ENCODE measurements around the gene FGGY. TPM values are rescaled to one million over a fixed set of nuclear protein-coding genes. Genes with fewer than 3 reads are reported as not detected.

FGGY gene
- total RNA-seq, 2 donors from 2014 or later = 6.7 to 8.5 TPM

- ATAC-seq = no peak
Observed at GRCh38 chr1:59394706-59395425, 98.0 kb downstream of the FGGY start.

GRCh38 chr1:59396387-59396786 is 99.5 kb downstream of the FGGY start:
- H3K36me3 Mint-ChIP-seq (ENCODE audit: low read depth) = no peaks in the 10 kb centered on the region
- ATAC-seq (no peak), DNase-seq (no peak)
- no peak overlapping the region for H3K27ac Mint-ChIP-seq
- no peaks in the 10 kb centered on the region for H3K4me1 Mint-ChIP-seq
- H3K4me3 Mint-ChIP-seq = no peak overlapping the region
- no peaks in the 10 kb centered on the region for H3K27me3 Mint-ChIP-seq
- no peaks in the 10 kb centered on the region for H3K9me3 ChIP-seq (ENCODE audit: control insufficient read depth, low read length, poor library complexity, severe bottlenecking)

More at GRCh38 chr1:59394706-59395425, 98.0 kb downstream of the FGGY start:
- Mint-ChIP-seq H3K27me3 (no peaks in the 10 kb centered on the region), H3K4me1 (no peaks in the 10 kb centered on the region), H3K4me3 (no peak overlapping the region), H3K27ac (no peak overlapping the region), H3K36me3 (ENCODE audit: low read depth) (no peaks in the 10 kb centered on the region)
- no peaks in the 10 kb centered on the region for H3K9me3 ChIP-seq (ENCODE audit: control insufficient read depth, low read length, poor library complexity, severe bottlenecking)
- DNase-seq = no peak

GRCh38 chr1:59397139-59397858 is 100.4 kb downstream of the FGGY start:
- no peak for ATAC-seq
- no peaks in the 10 kb centered on the region for H3K27me3 Mint-ChIP-seq
- H3K4me3 Mint-ChIP-seq = no peak overlapping the region
- H3K9me3 ChIP-seq (ENCODE audit: control insufficient read depth, low read length, poor library complexity, severe bottlenecking) = no peaks in the 10 kb centered on the region
- no peak for DNase-seq
- no peak overlapping the region for H3K27ac Mint-ChIP-seq
- H3K4me1 Mint-ChIP-seq = no peaks in the 10 kb centered on the region
- no peaks in the 10 kb centered on the region for H3K36me3 Mint-ChIP-seq (ENCODE audit: low read depth)

- no peaks in the 10 kb centered on the region for H3K9me3 ChIP-seq (ENCODE audit: control insufficient read depth, low read length, poor library complexity, severe bottlenecking)
- no peaks in the 10 kb centered on the region for H3K4me1 Mint-ChIP-seq
- H3K27ac Mint-ChIP-seq = no peak overlapping the region
- DNase-seq (no peak), ATAC-seq (no peak)
- no peak overlapping the region for H3K4me3 Mint-ChIP-seq
- H3K27me3 Mint-ChIP-seq = no peaks in the 10 kb centered on the region
- H3K36me3 Mint-ChIP-seq (ENCODE audit: low read depth) = no peaks in the 10 kb centered on the region
Observed at GRCh38 chr1:59399642-59400041, 102.7 kb downstream of the FGGY start.

- Mint-ChIP-seq H3K36me3 (ENCODE audit: low read depth) (no peaks in the 10 kb centered on the region), H3K4me1 (no peaks in the 10 kb centered on the region), H3K27ac (no peak overlapping the region), H3K27me3 (no peaks in the 10 kb centered on the region), H3K4me3 (no peak overlapping the region)
- ATAC-seq = no peak
- no peak for DNase-seq
- H3K9me3 ChIP-seq (ENCODE audit: control insufficient read depth, low read length, poor library complexity, severe bottlenecking) = no peaks in the 10 kb centered on the region
Observed at GRCh38 chr1:59401581-59401980, 104.7 kb downstream of the FGGY start.

- H3K27me3 Mint-ChIP-seq = no peaks in the 10 kb centered on the region
- H3K4me3 Mint-ChIP-seq = no peak overlapping the region
- DNase-seq (no peak), ATAC-seq (no peak)
- no peaks in the 10 kb centered on the region for H3K36me3 Mint-ChIP-seq (ENCODE audit: low read depth)
- H3K9me3 ChIP-seq (ENCODE audit: control insufficient read depth, low read length, poor library complexity, severe bottlenecking) = no peaks in the 10 kb centered on the region
- no peak overlapping the region for H3K27ac Mint-ChIP-seq
- no peaks in the 10 kb centered on the region for H3K4me1 Mint-ChIP-seq
Observed at GRCh38 chr1:59404796-59405195, 107.9 kb downstream of the FGGY start.

GRCh38 chr1:59406437-59407164 is 109.7 kb downstream of the FGGY start:
- ATAC-seq (no peak), DNase-seq (no peak)
- H3K27me3 Mint-ChIP-seq = no peaks in the 10 kb centered on the region
- no peak overlapping the region for H3K27ac Mint-ChIP-seq
- no peak overlapping the region for H3K4me3 Mint-ChIP-seq
- H3K36me3 Mint-ChIP-seq (ENCODE audit: low read depth) = no peaks in the 10 kb centered on the region
- no peaks in the 10 kb centered on the region for H3K4me1 Mint-ChIP-seq
- H3K9me3 ChIP-seq (ENCODE audit: control insufficient read depth, low read length, poor library complexity, severe bottlenecking) = no peaks in the 10 kb centered on the region

- Mint-ChIP-seq H3K4me3 (no peak overlapping the region), H3K27ac (no peak overlapping the region), H3K27me3 (no peaks in the 10 kb centered on the region), H3K4me1 (no peaks in the 10 kb centered on the region), H3K36me3 (ENCODE audit: low read depth) (no peaks in the 10 kb centered on the region)
- H3K9me3 ChIP-seq (ENCODE audit: control insufficient read depth, low read length, poor library complexity, severe bottlenecking) = no peaks in the 10 kb centered on the region
- ATAC-seq (no peak), DNase-seq (no peak)
Observed at GRCh38 chr1:59408608-59409240, 111.8 kb downstream of the FGGY start.

GRCh38 chr1:59409549-59409948 is 112.7 kb downstream of the FGGY start:
- ATAC-seq = no peak
- H3K4me1 Mint-ChIP-seq = no peaks in the 10 kb centered on the region

GRCh38 chr1:59409986-59410385 is 113.1 kb downstream of the FGGY start:
- Mint-ChIP-seq H3K27ac (no peak overlapping the region), H3K27me3 (no peaks in the 10 kb centered on the region), H3K4me1 (no peaks in the 10 kb centered on the region), H3K4me3 (no peak overlapping the region), H3K36me3 (ENCODE audit: low read depth) (no peaks in the 10 kb centered on the region)
- no peak for DNase-seq
- no peak for ATAC-seq
- no peaks in the 10 kb centered on the region for H3K9me3 ChIP-seq (ENCODE audit: control insufficient read depth, low read length, poor library complexity, severe bottlenecking)

More at GRCh38 chr1:59409549-59409948, 112.7 kb downstream of the FGGY start:
- Mint-ChIP-seq H3K27ac (no peak overlapping the region), H3K27me3 (no peaks in the 10 kb centered on the region), H3K36me3 (ENCODE audit: low read depth) (no peaks in the 10 kb centered on the region), H3K4me3 (no peak overlapping the region)
- DNase-seq = no peak
- H3K9me3 ChIP-seq (ENCODE audit: control insufficient read depth, low read length, poor library complexity, severe bottlenecking) = no peaks in the 10 kb centered on the region

GRCh38 chr1:59410457-59410856 is 113.6 kb downstream of the FGGY start:
- H3K9me3 ChIP-seq (ENCODE audit: control insufficient read depth, low read length, poor library complexity, severe bottlenecking) = no peaks in the 10 kb centered on the region
- H3K27ac Mint-ChIP-seq = no peak overlapping the region
- H3K27me3 Mint-ChIP-seq = no peaks in the 10 kb centered on the region
- no peak overlapping the region for H3K4me3 Mint-ChIP-seq
- no peaks in the 10 kb centered on the region for H3K36me3 Mint-ChIP-seq (ENCODE audit: low read depth)
- ATAC-seq = no peak
- H3K4me1 Mint-ChIP-seq = no peaks in the 10 kb centered on the region
- DNase-seq = no peak

GRCh38 chr1:59411147-59411546 is 114.3 kb downstream of the FGGY start:
- Mint-ChIP-seq H3K27ac (no peak overlapping the region), H3K4me3 (no peak overlapping the region), H3K4me1 (no peaks in the 10 kb centered on the region), H3K27me3 (no peaks in the 10 kb centered on the region), H3K36me3 (ENCODE audit: low read depth) (no peaks in the 10 kb centered on the region)
- no peak for ATAC-seq
- no peak for DNase-seq
- H3K9me3 ChIP-seq (ENCODE audit: control insufficient read depth, low read length, poor library complexity, severe bottlenecking) = no peaks in the 10 kb centered on the region

GRCh38 chr1:59412718-59413326 is 115.9 kb downstream of the FGGY start:
- no peak for DNase-seq
- no peaks in the 10 kb centered on the region for H3K4me1 Mint-ChIP-seq
- ATAC-seq = no peak
- H3K4me3 Mint-ChIP-seq = no peak overlapping the region
- no peak overlapping the region for H3K27ac Mint-ChIP-seq
- H3K9me3 ChIP-seq (ENCODE audit: control insufficient read depth, low read length, poor library complexity, severe bottlenecking) = no peaks in the 10 kb centered on the region
- H3K27me3 Mint-ChIP-seq = no peaks in the 10 kb centered on the region
- no peaks in the 10 kb centered on the region for H3K36me3 Mint-ChIP-seq (ENCODE audit: low read depth)
